HG03457 (cell line): ENCODE measurements around the gene OPA1.

Source experiments
- ATAC-seq: cut with Tn5 transposase; IDR thresholded peaks from one replicate; pipeline ENCODE4 v1.9.1; 2021; ENCODE audit warnings: moderate number of reproducible peaks; ENCODE audit not compliant: unreplicated experiment

The OPA1 gene

GRCh38 chr3:193701953-193702635 is 109.1 kb downstream of the OPA1 start:
- ATAC-seq, result peak; percentile 54

GRCh38 chr3:193702967-193703366 is 110.0 kb downstream of the OPA1 start:
- no peak for ATAC-seq

- ATAC-seq, result no peak
These were observed 111.4 kb downstream of the OPA1 start for GRCh38 chr3:193704431-193704830.

GRCh38 chr3:193708270-193708669 is 115.3 kb downstream of the OPA1 start:
- ATAC-seq, result no peak

GRCh38 chr3:193710286-193711165 is 117.5 kb downstream of the OPA1 start:
- no peak for ATAC-seq

GRCh38 chr3:193711166-193711485 is 118.1 kb downstream of the OPA1 start:
- ATAC-seq, result no peak

GRCh38 chr3:193711523-193711963 is 118.5 kb downstream of the OPA1 start:
- ATAC-seq, result no peak

- ATAC-seq, result no peak
These were observed 119.1 kb downstream of the OPA1 start for GRCh38 chr3:193711964-193712598.

- no peak for ATAC-seq
These were observed 119.9 kb downstream of the OPA1 start for GRCh38 chr3:193712938-193713337.

GRCh38 chr3:193714523-193715137 is 121.6 kb downstream of the OPA1 start:
- no peak for ATAC-seq

GRCh38 chr3:193716150-193716549 is 123.1 kb downstream of the OPA1 start:
- no peak for ATAC-seq

GRCh38 chr3:193719735-193720134 is 126.7 kb downstream of the OPA1 start:
- no peak for ATAC-seq

- ATAC-seq, result no peak
These were observed 127.2 kb downstream of the OPA1 start for GRCh38 chr3:193720169-193720568.

- ATAC-seq, result no peak
These were observed 129.6 kb downstream of the OPA1 start for GRCh38 chr3:193722566-193722965.

GRCh38 chr3:193727089-193727488 is 134.1 kb downstream of the OPA1 start:
- no peak for ATAC-seq

- ATAC-seq, result no peak
These were observed 135.6 kb downstream of the OPA1 start for GRCh38 chr3:193728429-193729087.

- ATAC-seq, result no peak
These were observed 136.1 kb downstream of the OPA1 start for GRCh38 chr3:193729088-193729465.

- ATAC-seq, result no peak
These were observed 136.6 kb downstream of the OPA1 start for GRCh38 chr3:193729601-193730000.

- ATAC-seq, result no peak
These were observed 137.5 kb downstream of the OPA1 start for GRCh38 chr3:193730511-193730910.

GRCh38 chr3:193730976-193731375 is 138.0 kb downstream of the OPA1 start:
- ATAC-seq, result no peak

GRCh38 chr3:193731656-193732055 is 138.6 kb downstream of the OPA1 start:
- ATAC-seq, result no peak
